Activated CD8-positive, alpha-beta memory T cell treated with anti-CD3 and anti-CD28 coated beads, Interleukin-2, amount 50 U/mL, for 24 hours (primary cell): ENCODE data around the gene KCNIP1.

Experiments used
- DNase-seq: peaks from one replicate; pipeline ENCODE4 v3.0.0-alpha.2; 2020; ENCODE audit errors: extremely low read depth

Gene KCNIP1

DNA sequence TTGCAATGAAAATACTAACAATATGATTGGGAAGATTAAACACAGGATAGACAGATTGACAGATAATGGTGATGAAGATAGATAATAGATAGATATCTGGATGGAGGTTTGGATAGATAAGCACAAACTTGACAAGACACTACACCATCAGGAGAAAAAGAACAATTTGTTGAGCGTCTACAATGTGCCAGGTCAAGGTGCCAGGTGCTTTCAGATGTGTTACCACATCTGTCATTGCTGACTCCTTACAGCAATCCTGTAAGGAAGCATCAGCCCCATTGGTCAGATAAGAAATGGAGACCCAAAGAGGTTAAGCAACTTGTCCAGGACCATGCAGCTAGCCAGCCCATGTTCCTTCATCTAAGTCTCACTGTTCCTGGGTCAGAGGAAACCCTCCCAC, 278.1 kb downstream of the KCNIP1 start:
- no peak for DNase-seq

GRCh38 chr5:170782438-170782837, 278.6 kb downstream of the KCNIP1 start:
- DNase-seq = no peak

GRCh38 chr5:170783498-170784247, 279.9 kb downstream of the KCNIP1 start, which contains the start of gene GABRP:
Gene GABRP, plus strand, starts transcription at chr5:170783725. Its CDS starts 4,891 bp downstream, at chr5:170788616.
- no peak for DNase-seq

DNA sequence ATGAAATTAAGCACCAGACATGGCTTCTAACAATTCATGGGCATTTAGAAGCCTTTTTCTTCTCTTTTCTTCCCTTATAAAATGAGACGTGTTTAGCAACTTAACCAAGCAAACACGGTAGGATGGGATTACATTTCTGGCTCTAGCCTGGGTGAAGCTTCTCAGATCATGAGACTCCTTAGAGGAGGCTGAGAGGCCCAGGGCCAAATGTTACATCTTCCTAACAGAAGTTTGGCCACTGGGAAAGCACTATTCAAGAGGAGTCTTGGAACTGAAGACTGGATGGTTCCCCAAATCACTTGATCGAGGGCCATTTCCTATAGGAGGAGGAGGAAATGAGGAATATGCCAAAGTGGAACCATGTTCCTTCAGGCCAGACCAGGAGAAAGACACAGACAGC, 281.6 kb downstream of the KCNIP1 start:
- no peak for DNase-seq
